GM06990 (cell line): ENCODE data around the gene IKBKE.

Experiments
- DNase-seq: peaks from one replicate; pipeline ENCODE4 v3.0.0-alpha.2; 2011; ENCODE audit not compliant: insufficient read length; ENCODE audit errors: extremely low read depth
- H3K27me3 ChIP-seq: replicated peaks from 2 replicates; pipeline ENCODE4 v1.6.0; 2011; ENCODE audit warnings: low read length; ENCODE audit not compliant: control insufficient read depth, insufficient read depth
- H3K36me3 ChIP-seq: 2 replicates; pipeline ENCODE4 v1.5.1; 2011; ENCODE audit warnings: low read length; ENCODE audit not compliant: control insufficient read depth, insufficient read depth
- H3K4me3 ChIP-seq: replicated peaks from 2 replicates; pipeline ENCODE4 v1.5.1; 2011; ENCODE audit warnings: low read depth, mild to moderate bottlenecking, control low read depth, low read length
- CTCF ChIP-seq: IDR thresholded peaks from 2 replicates; pipeline ENCODE4 v1.5.1; 2011; ENCODE audit warnings: low read length, control low read depth, mild to moderate bottlenecking, inconsistent platforms; ENCODE audit not compliant: insufficient read depth, poor library complexity, severe bottlenecking

IKBKE gene

GRCh38 chr1:206524739-206525364 is 54.6 kb downstream of the IKBKE start:
- no peak for DNase-seq
- H3K36me3 ChIP-seq: no peaks in the 10 kb centered on the region
- H3K4me3 ChIP-seq: no peak overlapping the region
- no peak for TF ChIP-seq CTCF
- H3K27me3 ChIP-seq: no peaks in the 10 kb centered on the region

GRCh38 chr1:206526064-206526911 is 56.0 kb downstream of the IKBKE start:
- TF ChIP-seq CTCF: no peak
- DNase-seq: no peak
- Histone ChIP-seq H3K27me3 (no peaks in the 10 kb centered on the region), H3K4me3 (no peak overlapping the region), H3K36me3 (no peaks in the 10 kb centered on the region)

GRCh38 chr1:206529425-206529824 is 59.1 kb downstream of the IKBKE start:
- Histone ChIP-seq H3K4me3 (no peak overlapping the region), H3K27me3 (no peaks in the 10 kb centered on the region), H3K36me3 (no peaks in the 10 kb centered on the region)
- no peak for TF ChIP-seq CTCF
- DNase-seq: no peak

- Histone ChIP-seq H3K27me3 (no peaks in the 10 kb centered on the region), H3K4me3 (no peak overlapping the region), H3K36me3 (no peaks in the 10 kb centered on the region)
- DNase-seq: no peak
- no peak for TF ChIP-seq CTCF
Measured at GRCh38 chr1:206532368-206532767, 62.1 kb downstream of the IKBKE start.

GRCh38 chr1:206534552-206534951 is 64.3 kb downstream of the IKBKE start:
- TF ChIP-seq CTCF: no peak
- H3K27me3 ChIP-seq: no peaks in the 10 kb centered on the region
- no peaks in the 10 kb centered on the region for H3K36me3 ChIP-seq
- DNase-seq: no peak
- H3K4me3 ChIP-seq: no peak overlapping the region
